ENCODE measurements around the gene NAV2.

NAV2 gene

GRCh38 chr11:19867064-19867463, 154.4 kb downstream of the NAV2 start:
- DNase-seq (ENCODE audit: low read depth), result no peak
- no peak overlapping the region for H3K4me3 ChIP-seq (ENCODE audit: low read depth, low read length)
- TF ChIP-seq CTCF (IDR thresholded peaks at IDR 0.05; ENCODE audit: low read depth, low read length) (no peak), POLR2A (IDR thresholded peaks at IDR 0.05; ENCODE audit: extremely low read depth, insufficient read length) (no peak), MYC (IDR thresholded peaks at IDR 0.05; ENCODE audit: low read depth, low read length) (no peak)
- TF ChIP-seq, protein P1, sequence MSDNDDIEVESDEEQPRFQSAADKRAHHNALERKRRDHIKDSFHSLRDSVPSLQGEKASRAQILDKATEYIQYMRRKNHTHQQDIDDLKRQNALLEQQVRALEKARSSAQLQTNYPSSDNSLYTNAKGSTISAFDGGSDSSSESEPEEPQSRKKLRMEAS (IDR thresholded peaks at IDR 0.05; ENCODE audit: low read depth, low read length), result no peak

DNA sequence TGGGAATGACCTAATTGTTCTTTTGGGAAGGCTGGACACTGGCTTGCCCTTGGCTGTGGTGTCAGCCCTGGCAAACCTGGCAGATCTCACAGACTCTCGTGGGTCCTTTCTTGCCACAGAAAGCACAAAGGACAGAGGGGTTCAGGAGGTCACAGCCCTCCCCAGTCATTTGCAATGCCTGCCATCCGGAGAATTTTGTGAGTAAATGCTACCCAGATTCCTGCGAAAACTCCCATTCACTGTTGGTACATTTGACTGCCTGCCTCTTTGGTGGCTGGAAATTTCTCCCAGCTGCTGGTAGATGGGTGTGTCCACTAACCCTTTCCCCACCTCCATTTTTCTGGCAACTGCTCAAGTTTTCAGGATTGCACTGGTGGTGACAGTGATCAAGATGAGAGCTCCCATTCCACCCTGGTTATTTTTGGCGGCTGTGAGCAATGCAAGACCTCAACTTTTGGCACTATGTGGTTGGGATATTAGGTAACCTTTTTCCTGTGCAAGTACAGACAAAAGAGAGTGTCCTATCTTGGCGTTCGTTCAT, 155.7 kb downstream of the NAV2 start:
- DNase-seq (ENCODE audit: low read depth), result peak; percentile 2
- no peak overlapping the region for H3K4me3 ChIP-seq (ENCODE audit: low read depth, low read length)
- TF ChIP-seq POLR2A (IDR thresholded peaks at IDR 0.05; ENCODE audit: extremely low read depth, insufficient read length), result no peak

GRCh38 chr11:19868871-19869270, 156.2 kb downstream of the NAV2 start:
- H3K4me3 ChIP-seq (ENCODE audit: low read depth, low read length), result no peak overlapping the region
- TF ChIP-seq, protein P1 (IDR thresholded peaks at IDR 0.05; ENCODE audit: low read depth, low read length), result no peak
- TF ChIP-seq POLR2A (IDR thresholded peaks at IDR 0.05; ENCODE audit: extremely low read depth, insufficient read length) (no peak), MYC (IDR thresholded peaks at IDR 0.05; ENCODE audit: low read depth, low read length) (no peak), CTCF (IDR thresholded peaks at IDR 0.05; ENCODE audit: low read depth, low read length) (no peak)
- no peak for DNase-seq (ENCODE audit: low read depth)

DNA sequence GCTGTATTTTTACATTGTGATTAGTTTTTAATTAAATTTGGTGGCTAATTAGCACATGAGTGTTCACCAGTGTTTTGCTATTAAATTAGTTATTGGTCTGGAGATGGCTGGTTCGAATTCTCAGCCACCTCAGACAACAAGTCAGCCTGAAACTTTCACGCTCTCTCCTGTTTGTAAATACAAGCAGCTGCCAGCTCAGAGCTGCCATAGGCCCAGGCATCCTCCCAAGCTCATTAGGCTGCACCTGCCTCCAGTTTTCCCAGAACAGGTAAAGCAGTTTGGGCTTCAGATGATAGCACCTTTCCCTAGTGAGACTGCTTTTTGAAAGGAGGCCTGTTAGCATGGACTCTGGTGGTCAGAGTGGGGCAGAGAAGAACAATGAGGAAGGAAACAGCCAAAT, 156.8 kb downstream of the NAV2 start:
- no peak overlapping the region for H3K4me3 ChIP-seq (ENCODE audit: low read depth, low read length)
- DNase-seq (ENCODE audit: low read depth), result no peak
- no peak for TF ChIP-seq CTCF (IDR thresholded peaks at IDR 0.05; ENCODE audit: low read depth, low read length)

- no peak for TF ChIP-seq POLR2A (IDR thresholded peaks at IDR 0.05; ENCODE audit: extremely low read depth, insufficient read length)
- no peak for DNase-seq (ENCODE audit: low read depth)
- H3K4me3 ChIP-seq (ENCODE audit: low read depth, low read length), result no peak overlapping the region
Observed at GRCh38 chr11:19869946-19870589, 157.4 kb downstream of the NAV2 start.

GRCh38 chr11:19871531-19871930, 158.9 kb downstream of the NAV2 start:
- no peak overlapping the region for H3K4me3 ChIP-seq (ENCODE audit: low read depth, low read length)
- TF ChIP-seq, protein P1 (IDR thresholded peaks at IDR 0.05; ENCODE audit: low read depth, low read length), result no peak
- TF ChIP-seq CTCF (IDR thresholded peaks at IDR 0.05; ENCODE audit: low read depth, low read length), result no peak
- no peak for TF ChIP-seq POLR2A (IDR thresholded peaks at IDR 0.05; ENCODE audit: extremely low read depth, insufficient read length)
- no peak for TF ChIP-seq MYC (IDR thresholded peaks at IDR 0.05; ENCODE audit: low read depth, low read length)
- no peak for DNase-seq (ENCODE audit: low read depth)

- H3K4me3 ChIP-seq (ENCODE audit: low read depth, low read length), result no peak overlapping the region
- TF ChIP-seq, protein P1 (IDR thresholded peaks at IDR 0.05; ENCODE audit: low read depth, low read length), result no peak
- TF ChIP-seq POLR2A (IDR thresholded peaks at IDR 0.05; ENCODE audit: extremely low read depth, insufficient read length) (no peak), CTCF (IDR thresholded peaks at IDR 0.05; ENCODE audit: low read depth, low read length) (no peak), MYC (IDR thresholded peaks at IDR 0.05; ENCODE audit: low read depth, low read length) (no peak)
- no peak for DNase-seq (ENCODE audit: low read depth)
Observed at GRCh38 chr11:19872512-19873145, 160.0 kb downstream of the NAV2 start.

All from NB4 (cell line).